H1 (cell line): ENCODE measurements around the gene VCP. TPM values are rescaled to one million over a fixed set of nuclear protein-coding genes. Genes with fewer than 3 reads are reported as not detected.

Source experiments
- CTCF ChIA-PET: fragments of 300-600 bp; sonication (Branson Sonifier 250); formaldehyde crosslinking; loops from one replicate; lab custom pipeline; 2021; ENCODE audit not compliant: partially characterized antibody; lab: Charles Lee
- POLR2A ChIA-PET: fragments of 300-600 bp; sonication (Branson Sonifier 250); formaldehyde crosslinking; loops from one replicate; lab custom pipeline; 2021; ENCODE audit warnings: inconsistent platforms; ENCODE audit not compliant: partially characterized antibody; lab: Charles Lee
- DNase-seq, 2 experiments: peaks; one replicate each; pipeline versions ENCODE4 v3.0.0 to v3.0.0-alpha.2; 2010 to 2022; ENCODE audit warnings: low spot score in 2 of 2, low read depth in 1 of 2, mixed read lengths in 1 of 2
- FAIRE-seq: peaks from 2 replicates; lab custom pipeline; 2011; peaks lifted over from hg19 to GRCh38; lab: Jason Lieb, UNC
- H2AFZ ChIP-seq: 2 replicates; pipeline ENCODE4 v1.8.1; 2012; ENCODE audit warnings: low read length, inconsistent platforms
- H2AK5ac ChIP-seq: 2 replicates; pipeline ENCODE4 v1.6.1; 2013; ENCODE audit warnings: low read depth, low read length
- H2BK120ac ChIP-seq: replicated peaks from 2 replicates; pipeline ENCODE3; 2013; ENCODE audit warnings: low read depth, low read length, inconsistent platforms
- H2BK12ac ChIP-seq: 2 replicates; pipeline ENCODE4 v1.6.1; 2013; ENCODE audit warnings: low read depth, low read length
- H2BK15ac ChIP-seq: 2 replicates; pipeline ENCODE4 v1.6.1; 2013; ENCODE audit warnings: low read length
- H2BK20ac ChIP-seq: 2 replicates; pipeline ENCODE4 v1.6.1; 2013; ENCODE audit warnings: low read length
- H2BK5ac ChIP-seq: 2 replicates; pipeline ENCODE4 v1.6.1; 2013; ENCODE audit warnings: low read depth, low read length
- H3K14ac ChIP-seq: 2 replicates; pipeline ENCODE4 v1.6.1; 2013; ENCODE audit warnings: inconsistent platforms; ENCODE audit not compliant: insufficient read length
- H3K18ac ChIP-seq: 2 replicates; pipeline ENCODE4 v1.6.1; 2013; ENCODE audit warnings: low read length; ENCODE audit errors: extremely low read depth
- H3K23ac ChIP-seq: 2 replicates; pipeline ENCODE4 v1.6.1; 2013; ENCODE audit warnings: inconsistent platforms; ENCODE audit not compliant: insufficient read length
- H3K23me2 ChIP-seq: 2 replicates; pipeline ENCODE4 v1.6.1; 2013; ENCODE audit warnings: low read depth, low read length
- H3K27ac ChIP-seq: 2 replicates; pipeline ENCODE4 v1.6.1; 2011; ENCODE audit warnings: low read depth, low read length, inconsistent platforms
- H3K27me3 ChIP-seq, 4 experiments: replicated peaks in 1 of 4; 1 replicate in 1 of 4; 2 replicates in 3 of 4; pipeline versions ENCODE4 v1.6.1 to v1.8.1; 2011 to 2013; ENCODE audit warnings: low read length in 3 of 4, mild to moderate bottlenecking in 3 of 4, inconsistent platforms in 2 of 4, mixed read lengths in 2 of 4, moderate library complexity in 1 of 4; ENCODE audit not compliant: control insufficient read depth in 3 of 4, insufficient read depth in 3 of 4; ENCODE audit errors: extremely low read depth in 1 of 4
- H3K36me3 ChIP-seq, 4 experiments: 2 replicates each; pipeline versions ENCODE4 v1.6.1 to v1.8.1; 2011 to 2013; ENCODE audit warnings: mild to moderate bottlenecking in 4 of 4, low read length in 3 of 4, moderate library complexity in 2 of 4, control low read depth in 1 of 4, inconsistent platforms in 1 of 4; ENCODE audit not compliant: insufficient read depth in 4 of 4, control insufficient read depth in 2 of 4
- H3K4ac ChIP-seq: replicated peaks from 2 replicates; pipeline ENCODE3; 2013; ENCODE audit warnings: low read length, low read depth, mixed read lengths, inconsistent platforms; ENCODE audit not compliant: insufficient read length
- H3K4me1 ChIP-seq, 4 experiments: replicated peaks in 1 of 4; 1 replicate in 1 of 4; 2 replicates in 3 of 4; pipeline versions ENCODE4 v1.6.1 to v1.8.1; 2011 to 2013; ENCODE audit warnings: low read length in 3 of 4, inconsistent platforms in 2 of 4, mixed read lengths in 1 of 4; ENCODE audit not compliant: insufficient read depth in 4 of 4, control insufficient read depth in 3 of 4
- H3K4me2 ChIP-seq, 2 experiments: 2 replicates each; pipeline versions ENCODE4 v1.6.1 to v1.8.1; 2011 to 2013; ENCODE audit warnings: low read depth in 2 of 2, low read length in 2 of 2, control low read depth in 1 of 2, inconsistent platforms in 1 of 2, mild to moderate bottlenecking in 1 of 2; ENCODE audit not compliant: insufficient read depth in 1 of 2
- H3K4me3 ChIP-seq, 4 experiments: fragments of 200-600, 300-600 bp in 1 of 4; sonication (generic), shearing (Covaris generic), sonication (Bioruptor Twin) in 1 of 4; 2 replicates each; pipeline versions ENCODE4 v1.5.1 to v1.8.1; 2011 to 2016; ENCODE audit warnings: low read length in 4 of 4, low read depth in 3 of 4, control low read depth in 2 of 4, inconsistent platforms in 2 of 4, mild to moderate bottlenecking in 2 of 4, mixed read lengths in 1 of 4, moderate library complexity in 1 of 4; ENCODE audit not compliant: insufficient read depth in 2 of 4; ENCODE audit errors: extremely low read depth in 1 of 4
- H3K56ac ChIP-seq: replicated peaks from 2 replicates; pipeline ENCODE3; 2013; ENCODE audit warnings: low read depth, mild to moderate bottlenecking, mixed read lengths, low read length, inconsistent platforms; ENCODE audit not compliant: insufficient read length
- H3K79me1 ChIP-seq: 2 replicates; pipeline ENCODE4 v1.6.1; 2013; ENCODE audit warnings: low read depth, low read length, control low read depth
- H3K79me2 ChIP-seq, 2 experiments: 2 replicates each; pipeline versions ENCODE4 v1.6.1 to v1.8.1; 2012 to 2013; ENCODE audit warnings: low read length in 2 of 2, mild to moderate bottlenecking in 2 of 2, inconsistent platforms in 1 of 2; ENCODE audit not compliant: insufficient read depth in 2 of 2, control insufficient read depth in 1 of 2
- H3K9ac ChIP-seq, 4 experiments: replicated peaks in 1 of 4; 1 replicate in 1 of 4; 2 replicates in 3 of 4; pipeline versions ENCODE4 v1.6.1 to v1.8.1; 2011 to 2013; ENCODE audit warnings: low read depth in 3 of 4, low read length in 3 of 4, control low read depth in 2 of 4, mild to moderate bottlenecking in 2 of 4, moderate library complexity in 2 of 4, inconsistent platforms in 1 of 4; ENCODE audit errors: extremely low read depth in 1 of 4
- H3K9me3 ChIP-seq, 2 experiments: 2 replicates each; pipeline versions ENCODE4 v1.6.1 to v1.8.1; 2012 to 2013; ENCODE audit warnings: mild to moderate bottlenecking in 2 of 2, moderate library complexity in 2 of 2, control low read depth in 1 of 2, inconsistent platforms in 1 of 2, low read depth in 1 of 2, low read length in 1 of 2, mixed read lengths in 1 of 2; ENCODE audit not compliant: insufficient read depth in 2 of 2
- H4K20me1 ChIP-seq, 2 experiments: replicated peaks in 1 of 2; 2 replicates each; pipeline versions ENCODE3 to v1.8.1; 2011 to 2013; ENCODE audit warnings: inconsistent platforms in 2 of 2, low read length in 2 of 2, mild to moderate bottlenecking in 1 of 2; ENCODE audit not compliant: insufficient read depth in 2 of 2, control insufficient read depth in 1 of 2
- H4K5ac ChIP-seq: 2 replicates; pipeline ENCODE4 v1.6.1; 2013; ENCODE audit warnings: low read length, low read depth, mixed read lengths, inconsistent platforms; ENCODE audit not compliant: insufficient read length
- H4K8ac ChIP-seq: 2 replicates; pipeline ENCODE4 v1.8.0; 2013; ENCODE audit warnings: mild to moderate bottlenecking, moderate library complexity, low read length, inconsistent platforms; ENCODE audit not compliant: insufficient read depth; ENCODE audit errors: extremely low read depth
- H4K91ac ChIP-seq: replicated peaks from 2 replicates; pipeline ENCODE3; 2013; ENCODE audit warnings: low read length, mixed read lengths, inconsistent platforms; ENCODE audit not compliant: insufficient read length
- EZH2 ChIP-seq: fragments of 200-600 bp; sonication (generic); IDR thresholded peaks from 2 replicates; pipeline ENCODE4 v1.7.1; 2012; ENCODE audit warnings: low read depth, mild to moderate bottlenecking, moderate library complexity, low read length, inconsistent platforms; ENCODE audit not compliant: severe bottlenecking
- POLR2A ChIP-seq, 2 experiments: IDR thresholded peaks; 1 replicate in 1 of 2; 2 replicates in 1 of 2; pipeline ENCODE4 v1.6.1; 2011; ENCODE audit warnings: low read depth in 2 of 2, low read length in 2 of 2, mild to moderate bottlenecking in 2 of 2; ENCODE audit errors: control extremely low read depth in 1 of 2
- RAD21 ChIP-seq, 2 experiments: IDR thresholded peaks in 1 of 2; conservative IDR thresholded peaks in 1 of 2; 2 replicates each; pipeline ENCODE4 v1.6.1; 2011; ENCODE audit warnings: low read depth in 2 of 2, low read length in 2 of 2, improper control_type of control experiment in 1 of 2, inconsistent platforms in 1 of 2, mild to moderate bottlenecking in 1 of 2, moderate library complexity in 1 of 2
- SIN3A ChIP-seq, 2 experiments: IDR thresholded peaks in 1 of 2; conservative IDR thresholded peaks in 1 of 2; 2 replicates each; pipeline ENCODE4 v1.6.1; 2011 to 2012; ENCODE audit warnings: low read length in 2 of 2, improper control_type of control experiment in 1 of 2, low read depth in 1 of 2, mild to moderate bottlenecking in 1 of 2
- SP1 ChIP-seq: IDR thresholded peaks from 2 replicates; pipeline ENCODE4 v1.6.1; 2011; ENCODE audit warnings: low read depth, low read length
- SP2 ChIP-seq: IDR thresholded peaks from 2 replicates; pipeline ENCODE4 v1.6.1; 2012; ENCODE audit warnings: mild to moderate bottlenecking, low read length, inconsistent platforms
- TAF1 ChIP-seq: IDR thresholded peaks from 2 replicates; pipeline ENCODE4 v1.6.1; 2011; ENCODE audit warnings: mild to moderate bottlenecking, low read depth, low read length
- WGBS, 2 experiments: shearing (Covaris generic) in 1 of 2; methylation state at CpG; one replicate each; pipeline versions ENCODE4 v1.1.6 to v1.1.7; 2013 to 2015; ENCODE audit warnings: low lambda C conversion rate in 2 of 2, mixed read lengths in 2 of 2, inconsistent platforms in 1 of 2, low coverage in 1 of 2, missing lambda C conversion rate in 1 of 2; ENCODE audit not compliant: insufficient replicate concordance in 2 of 2, insufficient coverage in 1 of 2, insufficient read length in 1 of 2; ENCODE audit errors: extremely low coverage in 1 of 2, missing lambda C conversion rate in 1 of 2; 5-methylcytosine and 5-hydroxymethylcytosine counted together
- polyA plus RNA-seq, 7 experiments: library from polyadenylated mRNA; depleted of rRNA in 3 of 7; stranded (reverse) in 5 of 7; unstranded in 2 of 7; fragments of >200 nt in 5 of 7; fragments of 200-250 nt in 2 of 7; gene quantifications; 1 replicate in 5 of 7; 2 replicates in 1 of 7; 4 replicates in 1 of 7; pipeline versions ENCODE4 v1.2.1 to v1.2.3, GENCODE V29; 2011 to 2013; ENCODE audit warnings: missing spikeins in 2 of 7, mixed read lengths in 2 of 7
- total RNA-seq: library from RNA; stranded (reverse); fragmentation: NEBNext Ultra II Directional; extraction: Animal tissue kit (Norgen Biotek cat#: 25700); gene quantifications from 2 replicates; pipeline ENCODE4 v1.2.1, GENCODE V29; 2021

Gene VCP
- total and polyA plus RNA-seq, 2 of the 8 experiments (the other 6 are each of a cell fraction or from before 2014, with no cell fraction given): 173 to 375 TPM

DNA sequence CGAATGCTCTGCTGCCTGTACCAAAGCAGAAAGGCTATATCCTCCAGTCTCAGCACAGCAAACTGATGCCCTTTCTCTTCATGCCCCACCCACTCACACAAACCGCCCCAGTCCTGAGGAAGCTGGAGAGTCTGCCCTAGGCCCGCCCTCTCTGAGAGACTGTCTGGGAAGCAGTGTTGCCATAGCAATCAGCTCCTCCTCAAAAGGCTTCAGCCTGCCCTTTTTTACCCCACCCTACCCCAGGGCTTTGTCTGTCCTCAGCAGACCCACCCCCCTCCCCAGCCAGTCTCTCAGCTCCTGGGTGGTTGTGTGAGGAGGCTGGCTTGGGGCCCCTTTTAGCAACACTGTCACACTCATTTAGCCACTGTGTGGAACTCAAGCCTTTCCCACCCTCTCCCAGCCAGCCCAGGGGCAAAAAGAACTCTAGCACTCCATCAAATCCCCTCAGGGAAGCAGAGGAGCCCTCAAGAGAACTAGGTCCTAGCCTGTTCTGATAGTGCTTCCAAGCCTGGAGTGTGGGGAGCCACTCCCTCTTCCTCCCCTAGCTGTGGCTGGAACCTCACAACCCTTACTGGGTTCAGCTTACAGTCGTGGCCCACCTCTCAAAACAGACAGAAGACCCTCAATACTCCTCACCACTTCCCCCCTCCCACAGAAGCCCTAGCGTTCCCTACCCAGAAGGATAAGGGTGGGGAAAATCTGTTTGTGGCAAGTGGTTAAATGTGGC lies 41.9 kb upstream of the VCP start:
- peak; percentile 80 for FAIRE-seq
- Histone ChIP-seq H3K27ac (peak overlapping the region; percentile 76), H3K9me3 (no peaks in the 10 kb centered on the region), H4K20me1 (peaks cover 2 to 5% of the 10 kb centered on the region in 2 experiments), H3K14ac (no peak overlapping the region), H3K4me2 (peak overlapping the region; percentile 53 to 99), H3K79me1 (no peaks in the 10 kb centered on the region), H4K5ac (peak overlapping the region; percentile 35), H2BK15ac (peak overlapping the region; percentile 61; the same call in 1 of the 2 replicates), H3K9ac (peak overlapping the region in 2 of 4 experiments; percentile 43 to 54; a peak in 3 of 7 replicates), H2BK20ac (no peak overlapping the region), H3K4me3 (peak overlapping the region; percentile 49 to 83 (median 76); a peak in 7 of 8 replicates), H3K18ac (peak overlapping the region; percentile 90), H2AK5ac (no peak overlapping the region; the same call in 1 of the 2 replicates), H2BK120ac (peak overlapping the region; percentile 48), H3K79me2 (no peaks in the 10 kb centered on the region; a peak in 1 of 4 replicates), H3K27me3 (no peaks in the 10 kb centered on the region), H2AFZ (no peak overlapping the region), H4K91ac (peak overlapping the region; percentile 29), H3K23me2 (peaks cover 23% of the 10 kb centered on the region), H2BK12ac (no peak overlapping the region; the same call in 1 of the 2 replicates), H3K23ac (no peak overlapping the region), H4K8ac (peak overlapping the region; percentile 46; the same call in 1 of the 2 replicates), H3K56ac (peak overlapping the region; percentile 5), H3K4ac (peak overlapping the region; percentile 86), H3K4me1 (peaks cover 4 to 25% (median 11%) of the 10 kb centered on the region in 4 experiments; a peak in 6 of 7 replicates), H3K36me3 (no peaks in the 10 kb centered on the region), H2BK5ac (peak overlapping the region; percentile 91)
- ChIA-PET POLR2A (interaction anchor here (0.5 to 10.3 kb wide), 6 partner anchors 14 to 373 kb away, joined by 3 to 151 read pairs (median 4); partner anchors contain the start of genes FANCG, PIGO, STOML2 and VCP), CTCF (interaction anchor here (0.6 to 2.2 kb wide), 11 partner anchors 10 to 362 kb away, joined by 3 to 9 read pairs (median 4); partner anchors contain the start of gene PIGO)
- peak; percentile 76 to 80 for DNase-seq
- 0 out of 4 replicates have a peak, but pooled peaks of 1 of the 2 experiments have one; percentile 53 for TF ChIP-seq SIN3A (conservative IDR thresholded peaks at IDR 0.05 in 1 of 2, IDR thresholded peaks at IDR 0.05 in 1 of 2; ENCODE audit: low read depth in 1 of 2, low read length in 2 of 2)
- no peak for TF ChIP-seq EZH2
- TF ChIP-seq SP1: peak; percentile 37; the same call in 1 of the 2 replicates
- peak; percentile 72; the same call in 1 of the 2 replicates for TF ChIP-seq TAF1
- TF ChIP-seq RAD21 (IDR thresholded peaks at IDR 0.05 in 1 of 2, conservative IDR thresholded peaks at IDR 0.05 in 1 of 2; ENCODE audit: low read depth in 2 of 2, low read length in 2 of 2): no peak
- TF ChIP-seq POLR2A (IDR thresholded peaks at IDR 0.05; ENCODE audit: control extremely low read depth in 1 of 2, low read depth in 2 of 2, low read length in 2 of 2): peak; percentile 9 to 47; a peak in 2 of 3 replicates
- no peak for TF ChIP-seq SP2
- WGBS, 2 experiments: 9% methylated on average over 5 of the region's 5 CpGs; no CpG with 5 or more reads in 1 of the 2 experiments
